K562 (cell line): ENCODE measurements around the gene TM4SF20. TPM values are rescaled to one million over a fixed set of nuclear protein-coding genes. Genes with fewer than 3 reads are reported as not detected.

Experiments used
- ATF1 ChIP-seq, 2 experiments: fragments of 450-650 bp in 1 of 2; IDR thresholded peaks; 2 replicates each; pipeline ENCODE4 v1.6.1; 2016; ENCODE audit warnings: missing compliant biosample characterization in 1 of 2, missing genetic modification characterization in 1 of 2
- CREB3 ChIP-seq: fragments of 450-650 bp; conservative IDR thresholded peaks from 2 replicates; pipeline ENCODE4 v1.6.1; 2016; ENCODE audit warnings: missing genetic modification characterization, low read depth, mild to moderate bottlenecking, missing compliant biosample characterization, moderate library complexity
- CTCF ChIP-seq, 3 experiments: IDR thresholded peaks in 2 of 3; conservative IDR thresholded peaks in 1 of 3; 2 replicates each; pipeline ENCODE4 v1.5.1; 2011 to 2012; ENCODE audit warnings: low read length in 3 of 3, mild to moderate bottlenecking in 3 of 3, control low read depth in 2 of 3, improper control_type of control experiment in 1 of 3, inconsistent platforms in 1 of 3, low read depth in 1 of 3, mixed read lengths in 1 of 3, moderate library complexity in 1 of 3; ENCODE audit not compliant: insufficient read depth in 2 of 3
- FOXM1 ChIP-seq, 2 experiments: fragments of 450-650 bp in 1 of 2; sonication (generic) in 1 of 2; formaldehyde crosslinking in 1 of 2; IDR thresholded peaks; 2 replicates each; pipeline versions ENCODE4 v1.6.1 to v1.9.0; 2017 to 2022; ENCODE audit warnings: low read depth in 2 of 2, mild to moderate bottlenecking in 2 of 2, missing genetic modification reagents in 1 of 2, moderate library complexity in 1 of 2
- IRF2 ChIP-seq: sonication (generic); formaldehyde crosslinking; IDR thresholded peaks from 2 replicates; pipeline ENCODE4 v1.8.1; 2022; ENCODE audit warnings: mild to moderate bottlenecking, missing genetic modification reagents
- JUN ChIP-seq, 2 experiments: sonication (generic) in 1 of 2; formaldehyde crosslinking in 1 of 2; IDR thresholded peaks; 2 replicates each; pipeline versions ENCODE4 v1.6.1 to v1.8.0; 2012 to 2022; ENCODE audit warnings: borderline replicate concordance in 2 of 2, mild to moderate bottlenecking in 2 of 2, improper control_type of control experiment in 1 of 2, low read depth in 1 of 2, low read length in 1 of 2, missing genetic modification reagents in 1 of 2
- MEIS2 ChIP-seq: fragments of 450-650 bp; IDR thresholded peaks from 2 replicates; pipeline ENCODE4 v1.6.1; 2014; ENCODE audit warnings: mild to moderate bottlenecking; ENCODE audit not compliant: partially characterized antibody
- NR3C1 ChIP-seq: sonication (generic); formaldehyde crosslinking; IDR thresholded peaks from 2 replicates; pipeline ENCODE4 v1.8.1; 2022; ENCODE audit warnings: missing genetic modification reagents
- SMC3 ChIP-seq: conservative IDR thresholded peaks from 2 replicates; pipeline ENCODE4 v1.6.1; 2011; ENCODE audit warnings: low read depth, low read length, improper control_type of control experiment; ENCODE audit not compliant: insufficient read depth
- SRSF7 ChIP-seq: fragments of 200-400 bp; formaldehyde crosslinking; optimal IDR thresholded peaks from 2 replicates; pipeline ENCODE3; 2017; ENCODE audit warnings: mild to moderate bottlenecking, low read depth, low read length
- SRSF9 ChIP-seq: fragments of 200-400 bp; formaldehyde crosslinking; IDR thresholded peaks from 2 replicates; pipeline ENCODE4 v1.6.1; 2017; ENCODE audit warnings: low read depth, low read length, borderline replicate concordance
- XRCC3 ChIP-seq: fragments of 450-650 bp; IDR thresholded peaks from 2 replicates; pipeline ENCODE4 v1.6.1; 2017; ENCODE audit warnings: mild to moderate bottlenecking, moderate library complexity
- ZNF134 ChIP-seq: fragments of 250-450 bp; sonication (Bioruptor Pico); conservative IDR thresholded peaks from 2 replicates; pipeline ENCODE4 v1.4.0; 2020
- ZNF311 ChIP-seq: fragments of 250-450 bp; sonication (Bioruptor Pico); IDR thresholded peaks from 2 replicates; pipeline ENCODE4 v1.4.0; 2020; ENCODE audit warnings: mild to moderate bottlenecking, moderate library complexity
- polyA plus RNA-seq, 8 experiments: library from polyadenylated mRNA; depleted of rRNA in 4 of 8; stranded (reverse) in 5 of 8; unstranded in 3 of 8; fragments of >200 nt; fragmentation: Nextera tagmentation in 2 of 8; fragmentation: Illumina TruSeq in 1 of 8; extraction: Ambion mirVana in 2 of 8; extraction: Trizol in 1 of 8; gene quantifications; 2 replicates each; pipeline versions ENCODE4 v1.2.1 to v1.2.3, GENCODE V29; 2011 to 2014; ENCODE audit warnings: inconsistent platforms in 1 of 8, missing spikeins in 1 of 8
- total RNA-seq, 7 experiments: library from RNA; depleted of rRNA in 6 of 7; stranded (reverse); fragments of >200 nt in 6 of 7; fragmentation: Illumina TruSeq in 2 of 7; extraction: Trizol in 2 of 7; gene quantifications; 2 replicates each; pipeline versions ENCODE4 v1.2.1 to v1.2.3, GENCODE V29; 2011 to 2021; ENCODE audit warnings: low replicate concordance in 1 of 7
- TF ChIP-seq, protein P1 (sequence below), 2 experiments: fragments of 450-650 bp; IDR thresholded peaks; 2 replicates each; pipeline ENCODE4 v1.6.1; 2018; ENCODE audit warnings: mild to moderate bottlenecking in 2 of 2, low read depth in 1 of 2; ENCODE audit not compliant: partially characterized antibody in 2 of 2
- TF ChIP-seq, protein P2 (sequence below): fragments of 250-450 bp; sonication (Bioruptor Pico); IDR thresholded peaks from 2 replicates; pipeline ENCODE4 v1.5.0; 2020; ENCODE audit warnings: mild to moderate bottlenecking, borderline replicate concordance

TM4SF20 gene
- total and polyA plus RNA-seq, 9 of the 15 experiments (the other 6 are each of a cell fraction or from before 2014, with no cell fraction given) = not detected

DNA sequence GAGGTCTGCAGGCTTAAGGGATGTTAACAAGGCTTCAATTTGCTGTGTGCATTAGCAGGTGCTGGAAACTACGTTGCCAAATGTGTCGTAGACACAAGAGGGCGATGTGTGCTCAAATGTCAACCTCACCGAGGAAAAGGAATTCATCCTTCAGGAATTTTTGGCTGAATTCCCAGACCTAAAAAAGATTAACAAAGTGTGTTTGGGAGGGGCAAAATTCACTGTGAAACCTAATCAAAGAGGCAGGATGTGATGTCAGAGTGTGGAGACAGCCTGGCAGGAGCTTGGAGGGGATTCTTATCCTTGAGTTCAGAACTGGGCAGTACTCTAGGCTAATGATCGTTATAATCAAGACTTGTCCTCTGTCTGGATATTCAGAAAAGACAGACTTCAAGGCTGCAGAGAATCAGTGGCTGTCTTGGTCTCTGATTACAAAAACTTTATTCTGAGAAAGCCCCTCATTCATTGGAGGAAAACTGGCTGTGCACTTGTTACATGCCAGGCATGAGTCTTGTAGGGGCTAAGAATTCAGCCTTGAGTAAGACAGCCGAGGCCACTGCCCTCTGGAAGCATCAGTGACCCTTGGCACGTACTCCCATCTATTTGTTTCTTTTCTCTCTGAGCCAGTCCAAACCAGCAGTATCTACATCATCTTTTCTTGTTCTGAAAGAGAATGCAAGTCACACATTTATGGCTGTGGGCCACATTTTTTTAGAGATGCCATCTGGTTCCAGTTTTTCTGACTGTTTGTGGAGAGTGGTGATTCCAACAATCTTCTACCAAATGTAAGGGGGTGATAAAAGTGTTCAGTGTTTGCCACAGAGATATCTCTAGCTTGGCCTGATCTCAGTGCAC, 27.3 kb upstream of the TM4SF20 start (continued):
- TF ChIP-seq, protein P1, sequence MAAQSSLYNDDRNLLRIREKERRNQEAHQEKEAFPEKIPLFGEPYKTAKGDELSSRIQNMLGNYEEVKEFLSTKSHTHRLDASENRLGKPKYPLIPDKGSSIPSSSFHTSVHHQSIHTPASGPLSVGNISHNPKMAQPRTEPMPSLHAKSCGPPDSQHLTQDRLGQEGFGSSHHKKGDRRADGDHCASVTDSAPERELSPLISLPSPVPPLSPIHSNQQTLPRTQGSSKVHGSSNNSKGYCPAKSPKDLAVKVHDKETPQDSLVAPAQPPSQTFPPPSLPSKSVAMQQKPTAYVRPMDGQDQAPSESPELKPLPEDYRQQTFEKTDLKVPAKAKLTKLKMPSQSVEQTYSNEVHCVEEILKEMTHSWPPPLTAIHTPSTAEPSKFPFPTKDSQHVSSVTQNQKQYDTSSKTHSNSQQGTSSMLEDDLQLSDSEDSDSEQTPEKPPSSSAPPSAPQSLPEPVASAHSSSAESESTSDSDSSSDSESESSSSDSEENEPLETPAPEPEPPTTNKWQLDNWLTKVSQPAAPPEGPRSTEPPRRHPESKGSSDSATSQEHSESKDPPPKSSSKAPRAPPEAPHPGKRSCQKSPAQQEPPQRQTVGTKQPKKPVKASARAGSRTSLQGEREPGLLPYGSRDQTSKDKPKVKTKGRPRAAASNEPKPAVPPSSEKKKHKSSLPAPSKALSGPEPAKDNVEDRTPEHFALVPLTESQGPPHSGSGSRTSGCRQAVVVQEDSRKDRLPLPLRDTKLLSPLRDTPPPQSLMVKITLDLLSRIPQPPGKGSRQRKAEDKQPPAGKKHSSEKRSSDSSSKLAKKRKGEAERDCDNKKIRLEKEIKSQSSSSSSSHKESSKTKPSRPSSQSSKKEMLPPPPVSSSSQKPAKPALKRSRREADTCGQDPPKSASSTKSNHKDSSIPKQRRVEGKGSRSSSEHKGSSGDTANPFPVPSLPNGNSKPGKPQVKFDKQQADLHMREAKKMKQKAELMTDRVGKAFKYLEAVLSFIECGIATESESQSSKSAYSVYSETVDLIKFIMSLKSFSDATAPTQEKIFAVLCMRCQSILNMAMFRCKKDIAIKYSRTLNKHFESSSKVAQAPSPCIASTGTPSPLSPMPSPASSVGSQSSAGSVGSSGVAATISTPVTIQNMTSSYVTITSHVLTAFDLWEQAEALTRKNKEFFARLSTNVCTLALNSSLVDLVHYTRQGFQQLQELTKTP (IDR thresholded peaks at IDR 0.05; ENCODE audit: low read depth in 1 of 2, partially characterized antibody in 2 of 2) = no peak
- no peak for TF ChIP-seq XRCC3
- TF ChIP-seq NR3C1 (CRISPR knock-in tag) = no peak
- no peak for TF ChIP-seq IRF2 (CRISPR knock-in tag)
- no peak for TF ChIP-seq CREB3 (tag)
- TF ChIP-seq SRSF7 = no peak
- peak; percentile 63 to 84 (median 71) for TF ChIP-seq CTCF (IDR thresholded peaks at IDR 0.05 in 2 of 3, conservative IDR thresholded peaks at IDR 0.05 in 1 of 3; ENCODE audit: insufficient read depth in 2 of 3, low read depth in 1 of 3, low read length in 3 of 3)
- no peak for TF ChIP-seq ZNF311 (CRISPR knock-in tag)
- peak; percentile 63 for TF ChIP-seq SMC3
- no peak for TF ChIP-seq FOXM1 (IDR thresholded peaks at IDR 0.05; ENCODE audit: low read depth)
- no peak for TF ChIP-seq FOXM1 (CRISPR knock-in tag; IDR thresholded peaks at IDR 0.05; ENCODE audit: low read depth)
- peak; percentile 67; the same call in 1 of the 2 replicates for TF ChIP-seq ZNF134 (CRISPR knock-in tag)
- no peak for TF ChIP-seq ATF1 (CRISPR knock-in tag; IDR thresholded peaks at IDR 0.05)
- TF ChIP-seq ATF1 (tag; IDR thresholded peaks at IDR 0.05) = peak; percentile 44
- TF ChIP-seq, protein P2, sequence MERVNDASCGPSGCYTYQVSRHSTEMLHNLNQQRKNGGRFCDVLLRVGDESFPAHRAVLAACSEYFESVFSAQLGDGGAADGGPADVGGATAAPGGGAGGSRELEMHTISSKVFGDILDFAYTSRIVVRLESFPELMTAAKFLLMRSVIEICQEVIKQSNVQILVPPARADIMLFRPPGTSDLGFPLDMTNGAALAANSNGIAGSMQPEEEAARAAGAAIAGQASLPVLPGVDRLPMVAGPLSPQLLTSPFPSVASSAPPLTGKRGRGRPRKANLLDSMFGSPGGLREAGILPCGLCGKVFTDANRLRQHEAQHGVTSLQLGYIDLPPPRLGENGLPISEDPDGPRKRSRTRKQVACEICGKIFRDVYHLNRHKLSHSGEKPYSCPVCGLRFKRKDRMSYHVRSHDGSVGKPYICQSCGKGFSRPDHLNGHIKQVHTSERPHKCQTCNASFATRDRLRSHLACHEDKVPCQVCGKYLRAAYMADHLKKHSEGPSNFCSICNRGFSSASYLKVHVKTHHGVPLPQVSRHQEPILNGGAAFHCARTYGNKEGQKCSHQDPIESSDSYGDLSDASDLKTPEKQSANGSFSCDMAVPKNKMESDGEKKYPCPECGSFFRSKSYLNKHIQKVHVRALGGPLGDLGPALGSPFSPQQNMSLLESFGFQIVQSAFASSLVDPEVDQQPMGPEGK (CRISPR knock-in tag) = no peak
- TF ChIP-seq MEIS2 = no peak
- TF ChIP-seq SRSF9 = no peak
- no peak for TF ChIP-seq JUN (IDR thresholded peaks at IDR 0.05; ENCODE audit: borderline replicate concordance, low read depth, low read length)
- TF ChIP-seq JUN (CRISPR knock-in tag; IDR thresholded peaks at IDR 0.05; ENCODE audit: borderline replicate concordance) = no peak
